Stomach (tissue), 4 donors: ENCODE results near the gene DENND2A.
"Not testable (repeated sequence)": the region's sequence is repeated elsewhere in the genome, so short reads cannot be mapped to it uniquely, and the experiment has no call there.

Experiments
- EP300 ChIP-seq: sonication (generic); formaldehyde crosslinking; IDR thresholded peaks from one replicate; pipeline ENCODE4 v1.6.1; 2017; ENCODE audit warnings: antibody characterized with exemption
- POLR2AphosphoS5 ChIP-seq, 3 donors: sonication (generic); formaldehyde crosslinking; IDR thresholded peaks; one replicate each; pipeline ENCODE4 v1.6.1; 2016; ENCODE audit warnings: antibody characterized with exemption in 3 of 3
- TF ChIP-seq, protein P1 (sequence below), 7 experiments: fragments of 450-650 bp in 4 of 7; fragments of 200-600 bp in 3 of 7; sonication (generic) in 3 of 7; IDR thresholded peaks; one replicate each; pipeline ENCODE4 v1.5.1; 2016 to 2019; ENCODE audit warnings: antibody characterized with exemption in 7 of 7, control low read depth in 2 of 7, mild to moderate bottlenecking in 1 of 7

DNA sequence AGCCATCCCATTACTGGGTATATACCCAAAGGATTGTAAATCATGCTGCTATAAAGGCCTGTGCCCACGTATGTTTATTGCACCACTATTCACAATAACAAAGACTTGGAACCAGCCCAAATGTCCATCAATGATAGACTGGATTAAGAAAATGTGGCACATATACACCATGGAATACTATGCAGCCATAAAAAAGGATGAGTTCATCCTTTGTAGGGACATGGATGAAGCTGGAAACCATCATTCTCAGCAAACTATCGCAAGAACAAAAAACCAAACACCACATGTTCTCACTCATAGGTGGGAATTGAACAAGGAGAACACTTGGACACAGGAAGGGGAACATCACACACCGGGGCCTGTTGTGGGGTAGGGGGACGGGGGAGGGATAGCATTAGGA lies 111.2 kb downstream of the DENND2A start:
- TF ChIP-seq POLR2AphosphoS5 (IDR thresholded peaks at IDR 0.05); EP300: not testable (repeated sequence)
- TF ChIP-seq, protein P1, sequence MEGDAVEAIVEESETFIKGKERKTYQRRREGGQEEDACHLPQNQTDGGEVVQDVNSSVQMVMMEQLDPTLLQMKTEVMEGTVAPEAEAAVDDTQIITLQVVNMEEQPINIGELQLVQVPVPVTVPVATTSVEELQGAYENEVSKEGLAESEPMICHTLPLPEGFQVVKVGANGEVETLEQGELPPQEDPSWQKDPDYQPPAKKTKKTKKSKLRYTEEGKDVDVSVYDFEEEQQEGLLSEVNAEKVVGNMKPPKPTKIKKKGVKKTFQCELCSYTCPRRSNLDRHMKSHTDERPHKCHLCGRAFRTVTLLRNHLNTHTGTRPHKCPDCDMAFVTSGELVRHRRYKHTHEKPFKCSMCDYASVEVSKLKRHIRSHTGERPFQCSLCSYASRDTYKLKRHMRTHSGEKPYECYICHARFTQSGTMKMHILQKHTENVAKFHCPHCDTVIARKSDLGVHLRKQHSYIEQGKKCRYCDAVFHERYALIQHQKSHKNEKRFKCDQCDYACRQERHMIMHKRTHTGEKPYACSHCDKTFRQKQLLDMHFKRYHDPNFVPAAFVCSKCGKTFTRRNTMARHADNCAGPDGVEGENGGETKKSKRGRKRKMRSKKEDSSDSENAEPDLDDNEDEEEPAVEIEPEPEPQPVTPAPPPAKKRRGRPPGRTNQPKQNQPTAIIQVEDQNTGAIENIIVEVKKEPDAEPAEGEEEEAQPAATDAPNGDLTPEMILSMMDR (IDR thresholded peaks at IDR 0.05): not testable (repeated sequence)
